MM.1S (cell line): ENCODE data around the gene ENGASE.

Experiments
- DNase-seq: peaks from one replicate; pipeline ENCODE4 v3.0.0-alpha.2; 2015
- H2AFZ ChIP-seq: fragments of 300-600 bp; sonication (generic); 2 replicates; pipeline ENCODE4 v1.6.0; 2016; ENCODE audit warnings: antibody characterized with exemption, low read length
- H3F3A ChIP-seq: fragments of 300-600 bp; sonication (generic); 2 replicates; pipeline ENCODE4 v1.6.1; 2016; ENCODE audit warnings: mild to moderate bottlenecking, antibody characterized with exemption, low read length, moderate library complexity, mixed read lengths; ENCODE audit not compliant: insufficient read depth
- H3K27ac ChIP-seq: fragments of 300-600 bp; sonication (generic); 2 replicates; pipeline ENCODE4 v1.5.1; 2016; ENCODE audit warnings: mild to moderate bottlenecking, low read length
- H3K27me3 ChIP-seq: fragments of 300-600 bp; sonication (generic); replicated peaks from 2 replicates; pipeline ENCODE4 v1.6.0; 2016; ENCODE audit warnings: low read length; ENCODE audit not compliant: insufficient read depth
- H3K36me3 ChIP-seq: fragments of 300-600 bp; sonication (generic); replicated peaks from 2 replicates; pipeline ENCODE4 v1.6.1; 2016; ENCODE audit warnings: mild to moderate bottlenecking, low read length, mixed read lengths; ENCODE audit not compliant: insufficient read depth
- H3K4me1 ChIP-seq: fragments of 300-600 bp; sonication (generic); 2 replicates; pipeline ENCODE4 v1.6.1; 2016; ENCODE audit warnings: low read length, mixed read lengths
- H3K4me2 ChIP-seq: fragments of 300-600 bp; sonication (generic); 2 replicates; pipeline ENCODE4 v1.6.0; 2016; ENCODE audit warnings: low read depth, low read length
- H3K4me3 ChIP-seq: fragments of 300-600 bp; sonication (generic); 2 replicates; pipeline ENCODE4 v1.5.1; 2016; ENCODE audit warnings: low read length, mixed read lengths
- H3K79me2 ChIP-seq: fragments of 300-600 bp; sonication (generic); 2 replicates; pipeline ENCODE4 v1.6.1; 2016; ENCODE audit warnings: mixed run types, low read length, mixed read lengths
- H3K9ac ChIP-seq: fragments of 300-600 bp; sonication (generic); 2 replicates; pipeline ENCODE4 v1.6.1; 2016; ENCODE audit warnings: low read length, mixed read lengths
- H3K9me2 ChIP-seq: fragments of 300-600 bp; sonication (generic); replicated peaks from 2 replicates; pipeline ENCODE4 v1.6.1; 2016; ENCODE audit warnings: mild to moderate bottlenecking, low read length, mixed read lengths; ENCODE audit not compliant: insufficient read depth
- H3K9me3 ChIP-seq: fragments of 300-600 bp; sonication (generic); replicated peaks from 2 replicates; pipeline ENCODE4 v1.6.1; 2016; ENCODE audit warnings: mild to moderate bottlenecking, low read length, mixed read lengths; ENCODE audit not compliant: insufficient read depth
- H4K20me1 ChIP-seq: fragments of 300-600 bp; sonication (generic); 2 replicates; pipeline ENCODE4 v1.6.1; 2016; ENCODE audit warnings: mild to moderate bottlenecking, low read length, moderate library complexity, mixed read lengths; ENCODE audit not compliant: insufficient read depth
- EZH2 ChIP-seq: fragments of 300-600 bp; sonication (generic); optimal IDR thresholded peaks from 2 replicates; pipeline ENCODE3; 2017; ENCODE audit warnings: low read depth, mild to moderate bottlenecking, antibody characterized with exemption, low read length, mixed read lengths
- EZH2phosphoT487 ChIP-seq: fragments of 300-600 bp; sonication (generic); IDR thresholded peaks from 2 replicates; pipeline ENCODE4 v1.6.1; 2018; ENCODE audit warnings: antibody characterized with exemption, low read length
- TF ChIP-seq, protein P1 (sequence below): fragments of 300-600 bp; sonication (generic); IDR thresholded peaks from 2 replicates; pipeline ENCODE4 v1.5.1; 2016; ENCODE audit warnings: antibody characterized with exemption, low read length, mixed read lengths

Gene ENGASE

GRCh38 chr17:79080349-79080748, 5.7 kb downstream of the ENGASE start:
- DNase-seq, result no peak
- Histone ChIP-seq H3K9ac (no peak overlapping the region), H2AFZ (no peak overlapping the region), H3K4me3 (no peak overlapping the region), H3K4me2 (no peak overlapping the region), H3F3A (no peaks in the 10 kb centered on the region), H3K27me3 (peaks cover 6% of the 10 kb centered on the region; the same call in 1 of the 2 replicates), H3K36me3 (no peaks in the 10 kb centered on the region), H4K20me1 (no peaks in the 10 kb centered on the region), H3K79me2 (no peaks in the 10 kb centered on the region), H3K27ac (no peak overlapping the region), H3K4me1 (no peaks in the 10 kb centered on the region), H3K9me2 (no peaks in the 10 kb centered on the region), H3K9me3 (no peaks in the 10 kb centered on the region)
- TF ChIP-seq EZH2phosphoT487, result no peak
- TF ChIP-seq EZH2, result no peak
- TF ChIP-seq, protein P1, sequence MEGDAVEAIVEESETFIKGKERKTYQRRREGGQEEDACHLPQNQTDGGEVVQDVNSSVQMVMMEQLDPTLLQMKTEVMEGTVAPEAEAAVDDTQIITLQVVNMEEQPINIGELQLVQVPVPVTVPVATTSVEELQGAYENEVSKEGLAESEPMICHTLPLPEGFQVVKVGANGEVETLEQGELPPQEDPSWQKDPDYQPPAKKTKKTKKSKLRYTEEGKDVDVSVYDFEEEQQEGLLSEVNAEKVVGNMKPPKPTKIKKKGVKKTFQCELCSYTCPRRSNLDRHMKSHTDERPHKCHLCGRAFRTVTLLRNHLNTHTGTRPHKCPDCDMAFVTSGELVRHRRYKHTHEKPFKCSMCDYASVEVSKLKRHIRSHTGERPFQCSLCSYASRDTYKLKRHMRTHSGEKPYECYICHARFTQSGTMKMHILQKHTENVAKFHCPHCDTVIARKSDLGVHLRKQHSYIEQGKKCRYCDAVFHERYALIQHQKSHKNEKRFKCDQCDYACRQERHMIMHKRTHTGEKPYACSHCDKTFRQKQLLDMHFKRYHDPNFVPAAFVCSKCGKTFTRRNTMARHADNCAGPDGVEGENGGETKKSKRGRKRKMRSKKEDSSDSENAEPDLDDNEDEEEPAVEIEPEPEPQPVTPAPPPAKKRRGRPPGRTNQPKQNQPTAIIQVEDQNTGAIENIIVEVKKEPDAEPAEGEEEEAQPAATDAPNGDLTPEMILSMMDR, result no peak

DNA sequence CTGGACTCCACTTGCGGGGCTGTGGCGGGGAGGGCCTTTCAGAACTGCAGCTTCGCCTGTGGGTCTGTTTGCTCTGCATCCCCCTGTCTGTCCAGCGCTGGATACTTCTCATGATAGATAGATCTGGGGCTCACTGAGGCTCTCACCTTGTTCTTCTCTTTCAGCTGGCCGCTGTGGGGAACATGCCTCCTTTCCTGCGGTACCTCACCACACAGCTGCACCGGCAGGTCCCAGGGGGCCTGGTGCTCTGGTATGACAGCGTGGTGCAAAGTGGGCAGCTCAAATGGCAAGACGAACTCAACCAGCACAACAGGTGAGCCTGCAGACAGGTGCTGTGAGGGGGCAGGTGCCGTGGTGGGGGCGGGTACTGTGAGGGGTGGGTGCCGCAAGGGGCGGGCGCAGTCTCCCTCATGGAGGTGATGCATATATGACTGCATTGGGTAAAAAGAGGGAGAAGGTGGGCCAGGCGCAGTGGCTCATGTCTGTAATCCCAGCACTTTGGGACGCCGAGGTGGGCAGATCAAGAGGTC, 6.2 kb downstream of the ENGASE start:
- no peak overlapping the region for H3K4me3 ChIP-seq
- no peaks in the 10 kb centered on the region for H3K79me2 ChIP-seq
- H3K9me2 ChIP-seq, result no peaks in the 10 kb centered on the region
- no peaks in the 10 kb centered on the region for H3F3A ChIP-seq
- H3K4me2 ChIP-seq, result no peak overlapping the region
- no peak for DNase-seq
- no peaks in the 10 kb centered on the region for H3K9me3 ChIP-seq
- H3K4me1 ChIP-seq, result no peaks in the 10 kb centered on the region
- no peak for TF ChIP-seq EZH2phosphoT487
- no peak for TF ChIP-seq EZH2
- TF ChIP-seq, protein P1, result no peak
- H2AFZ ChIP-seq, result no peak overlapping the region
- H3K27ac ChIP-seq, result no peak overlapping the region
- no peaks in the 10 kb centered on the region for H3K36me3 ChIP-seq
- no peak overlapping the region for H3K9ac ChIP-seq
- peaks cover 2% of the 10 kb centered on the region; the same call in 1 of the 2 replicates for H3K27me3 ChIP-seq
- no peaks in the 10 kb centered on the region for H4K20me1 ChIP-seq

DNA sequence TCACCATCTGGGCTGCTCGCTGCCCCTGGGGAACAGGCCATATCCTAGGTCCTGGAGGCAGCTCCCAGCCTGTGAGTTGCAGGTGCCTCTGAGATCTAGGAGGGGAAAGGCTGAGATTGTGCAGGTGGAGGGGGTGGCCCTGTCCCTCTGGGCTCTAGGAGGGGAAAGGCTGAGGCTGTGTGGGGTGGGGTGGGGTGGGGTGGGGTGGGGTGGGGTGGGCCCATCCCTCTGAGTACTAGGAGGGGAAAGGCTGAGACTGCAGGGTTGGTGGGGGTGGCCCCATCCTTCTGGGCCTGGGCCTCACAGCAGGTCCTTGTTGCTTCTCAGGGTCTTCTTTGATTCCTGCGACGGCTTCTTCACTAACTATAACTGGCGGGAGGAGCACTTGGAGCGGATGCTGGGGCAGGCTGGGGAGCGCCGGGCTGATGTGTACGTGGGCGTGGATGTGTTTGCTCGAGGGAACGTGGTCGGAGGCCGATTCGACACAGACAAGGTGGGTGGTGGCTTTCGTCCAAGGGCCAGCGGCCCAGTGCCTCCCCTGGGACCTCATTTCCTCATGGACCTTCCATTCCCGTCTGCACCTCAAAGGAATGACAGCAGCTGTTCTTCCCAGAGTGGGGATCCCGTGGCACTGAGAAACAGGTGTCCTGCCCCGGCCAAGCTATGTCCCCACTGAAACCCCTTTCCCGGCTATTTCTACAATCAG, 7.1 kb downstream of the ENGASE start:
- Histone ChIP-seq H3F3A (no peaks in the 10 kb centered on the region), H3K27me3 (peaks cover 5% of the 10 kb centered on the region), H3K4me3 (no peak overlapping the region), H3K9me2 (no peaks in the 10 kb centered on the region), H3K4me2 (no peak overlapping the region), H3K36me3 (no peaks in the 10 kb centered on the region), H3K4me1 (no peaks in the 10 kb centered on the region), H3K27ac (no peak overlapping the region), H4K20me1 (no peaks in the 10 kb centered on the region), H2AFZ (no peak overlapping the region), H3K9ac (no peak overlapping the region), H3K79me2 (no peaks in the 10 kb centered on the region), H3K9me3 (no peaks in the 10 kb centered on the region)
- DNase-seq, result no peak
- TF ChIP-seq EZH2phosphoT487 (no peak), EZH2 (no peak)
- TF ChIP-seq, protein P1, result no peak
